ENCODE results near the gene IL12RB1. TPM values are rescaled to one million over a fixed set of nuclear protein-coding genes. Genes with fewer than 3 reads are reported as not detected.

IL12RB1 gene
- total RNA-seq, 4 donors from 2014 or later, result 0.15 to 3.5 (median 1.5) TPM

DNA sequence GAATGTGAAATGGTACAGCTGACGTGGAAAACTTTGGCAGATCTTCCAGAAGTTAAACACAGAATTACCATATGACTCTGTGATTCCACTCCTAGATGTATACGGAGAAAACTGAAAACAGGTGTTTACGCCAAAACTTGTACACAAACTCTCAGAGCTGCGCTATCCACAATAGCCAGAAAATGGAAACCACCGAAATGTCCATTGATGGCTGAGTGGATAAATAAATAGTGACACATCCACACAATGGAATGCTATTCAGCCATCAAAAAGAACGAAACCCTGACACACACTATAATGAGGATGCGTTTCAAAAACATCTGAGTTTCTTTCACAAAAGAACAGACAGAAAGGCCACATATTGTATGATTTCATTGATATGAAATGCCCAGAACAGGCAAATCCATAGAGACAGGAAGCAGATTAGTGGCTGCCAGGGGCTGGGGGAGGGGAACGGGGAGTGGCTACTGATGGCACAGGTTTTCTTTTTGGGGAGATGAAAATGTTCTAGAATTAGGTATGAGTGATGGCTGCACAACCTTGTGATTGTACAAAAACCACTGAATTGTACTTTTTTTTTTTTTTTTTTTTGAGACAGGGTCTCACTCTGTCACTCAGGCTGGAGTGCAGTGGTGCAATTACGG is 33.0 kb downstream of the IL12RB1 start:
- Histone ChIP-seq H3K27me3 (no peaks in the 10 kb centered on the region), H3K4me1 (peaks cover 2 to 67% (median 23%) of the 10 kb centered on the region in 3 donors), H3K9me3 (no peaks in the 10 kb centered on the region), H3K36me3 (no peaks in the 10 kb centered on the region), H3K4me3 (no peak overlapping the region), H3K27ac (peak overlapping the region in 3 of 4 donors; percentile 43 to 80 (median 78))
- TF ChIP-seq, protein P1, sequence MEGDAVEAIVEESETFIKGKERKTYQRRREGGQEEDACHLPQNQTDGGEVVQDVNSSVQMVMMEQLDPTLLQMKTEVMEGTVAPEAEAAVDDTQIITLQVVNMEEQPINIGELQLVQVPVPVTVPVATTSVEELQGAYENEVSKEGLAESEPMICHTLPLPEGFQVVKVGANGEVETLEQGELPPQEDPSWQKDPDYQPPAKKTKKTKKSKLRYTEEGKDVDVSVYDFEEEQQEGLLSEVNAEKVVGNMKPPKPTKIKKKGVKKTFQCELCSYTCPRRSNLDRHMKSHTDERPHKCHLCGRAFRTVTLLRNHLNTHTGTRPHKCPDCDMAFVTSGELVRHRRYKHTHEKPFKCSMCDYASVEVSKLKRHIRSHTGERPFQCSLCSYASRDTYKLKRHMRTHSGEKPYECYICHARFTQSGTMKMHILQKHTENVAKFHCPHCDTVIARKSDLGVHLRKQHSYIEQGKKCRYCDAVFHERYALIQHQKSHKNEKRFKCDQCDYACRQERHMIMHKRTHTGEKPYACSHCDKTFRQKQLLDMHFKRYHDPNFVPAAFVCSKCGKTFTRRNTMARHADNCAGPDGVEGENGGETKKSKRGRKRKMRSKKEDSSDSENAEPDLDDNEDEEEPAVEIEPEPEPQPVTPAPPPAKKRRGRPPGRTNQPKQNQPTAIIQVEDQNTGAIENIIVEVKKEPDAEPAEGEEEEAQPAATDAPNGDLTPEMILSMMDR (IDR thresholded peaks at IDR 0.05), result no peak
- TF ChIP-seq POLR2A (IDR thresholded peaks at IDR 0.05) (no peak), POLR2AphosphoS5 (IDR thresholded peaks at IDR 0.05) (no peak), EP300 (IDR thresholded peaks at IDR 0.05) (no peak)
- no peak for ATAC-seq
- WGBS, 2 donors (ENCODE audit: low coverage in 1 of 2), result 57 to 58% methylated on average over 9 of the region's 9 CpGs

DNA sequence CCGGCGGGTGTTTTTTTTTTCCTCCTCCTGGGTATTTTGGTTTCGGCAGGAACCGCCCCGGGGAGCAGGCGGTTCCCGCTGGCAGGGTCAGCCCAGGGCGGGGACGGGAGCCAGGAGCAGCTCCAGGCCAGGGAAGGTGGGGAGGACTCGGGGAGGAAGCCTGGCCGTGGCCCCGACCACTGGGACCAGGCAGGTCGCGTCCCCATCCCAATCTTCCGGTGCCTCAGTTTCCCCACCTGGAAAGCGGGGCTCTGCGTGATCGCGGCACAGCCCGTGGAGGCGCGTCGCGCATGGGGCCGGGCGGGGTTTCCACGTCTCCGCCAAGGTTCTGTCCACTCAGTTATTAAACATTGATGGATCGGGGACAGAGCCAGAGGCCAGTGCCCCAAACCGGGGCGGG is 34.8 kb downstream of the IL12RB1 start:
- no CpG with 5 or more reads among the region's 31 CpGs for WGBS, 2 donors (ENCODE audit: low coverage in 1 of 2)

DNA sequence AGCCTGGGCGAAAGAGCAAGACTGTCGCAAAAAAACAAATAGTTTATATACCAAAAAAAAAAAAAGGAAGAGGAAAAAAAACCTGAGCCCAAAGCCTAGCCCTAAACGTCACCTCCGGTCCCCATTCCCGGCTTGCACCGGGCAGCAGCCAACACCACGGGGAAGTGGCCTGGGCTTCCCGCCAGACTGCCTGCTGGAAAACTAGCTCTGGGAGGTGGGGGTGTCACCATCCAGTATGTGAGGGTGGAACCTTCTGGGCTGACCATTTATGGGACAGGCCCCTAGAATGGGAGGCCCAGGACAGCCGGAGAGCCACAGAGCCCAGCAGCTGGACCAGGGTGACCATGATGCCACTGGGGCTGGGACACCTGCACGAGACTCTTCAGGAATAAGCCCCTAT is 37.3 kb downstream of the IL12RB1 start:
- Histone ChIP-seq H3K27me3 (no peaks in the 10 kb centered on the region), H3K4me3 (no peak overlapping the region), H3K4me1 (peaks cover 2 to 79% (median 20%) of the 10 kb centered on the region in 3 donors), H3K36me3 (no peaks in the 10 kb centered on the region), H3K27ac (peak overlapping the region; percentile 11 to 80 (median 78)), H3K9me3 (no peaks in the 10 kb centered on the region)
- TF ChIP-seq POLR2AphosphoS5 (IDR thresholded peaks at IDR 0.05) (peak; percentile 59), EP300 (IDR thresholded peaks at IDR 0.05) (no peak), POLR2A (IDR thresholded peaks at IDR 0.05) (no peak)
- TF ChIP-seq, protein P1 (IDR thresholded peaks at IDR 0.05), result no peak
- WGBS, 2 donors (ENCODE audit: low coverage in 1 of 2), result 20 to 32% methylated on average over 5 to 9 of the region's 10 CpGs
- peak; percentile 91 for ATAC-seq

More for the DNA sequence above, 34.8 kb downstream of the IL12RB1 start:
- peaks cover 2 to 60% (median 14%) of the 10 kb centered on the region in 3 donors for H3K4me1 ChIP-seq
- H3K9me3 ChIP-seq, result no peaks in the 10 kb centered on the region
- H3K4me3 ChIP-seq, result peak overlapping the region; percentile 1 to 38
- peak; percentile 58 for ATAC-seq
- H3K27me3 ChIP-seq, result no peaks in the 10 kb centered on the region
- no peaks in the 10 kb centered on the region for H3K36me3 ChIP-seq
- TF ChIP-seq POLR2AphosphoS5 (IDR thresholded peaks at IDR 0.05) (no peak), POLR2A (IDR thresholded peaks at IDR 0.05) (no peak), EP300 (IDR thresholded peaks at IDR 0.05) (no peak)
- TF ChIP-seq, protein P1 (IDR thresholded peaks at IDR 0.05), result no peak
- peak overlapping the region in 3 of 4 donors; percentile 78 to 81 (median 80) for H3K27ac ChIP-seq

DNA sequence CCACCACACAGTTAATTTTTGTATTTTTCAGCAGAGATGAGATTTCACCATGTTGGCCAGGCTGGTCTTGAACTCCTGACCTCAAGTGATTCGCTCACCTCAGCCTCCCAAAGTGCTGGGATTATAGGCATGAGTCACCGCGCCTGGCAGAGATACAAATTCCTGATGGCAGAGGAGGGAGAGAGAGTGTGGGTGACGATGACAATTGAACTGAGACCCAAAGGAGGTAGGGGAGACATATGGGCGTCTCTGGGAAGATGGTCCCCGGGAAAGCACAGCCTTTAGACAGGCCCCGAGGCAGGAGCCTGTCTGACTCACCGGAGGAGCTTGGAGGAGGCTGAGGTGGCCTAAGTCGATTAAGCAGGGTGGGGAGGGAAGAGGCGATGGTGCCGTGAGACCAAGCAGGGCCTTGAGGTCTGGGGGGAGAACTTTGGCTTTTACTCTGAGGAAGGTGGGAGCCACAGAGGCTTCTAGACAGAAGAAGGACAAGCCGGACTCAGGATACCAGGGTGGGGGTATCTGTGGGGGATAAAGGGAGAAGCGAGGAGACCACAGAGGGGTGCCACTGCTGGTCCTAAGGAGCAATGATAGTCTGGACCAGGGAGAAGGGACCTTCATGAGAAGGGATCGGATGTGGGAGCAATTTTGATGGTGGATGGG is 40.5 kb downstream of the IL12RB1 start:
- Histone ChIP-seq H3K27ac (peak overlapping the region in 2 of 4 donors; percentile 58 to 74), H3K27me3 (no peaks in the 10 kb centered on the region), H3K4me3 (no peak overlapping the region), H3K4me1 (peaks cover 0 to 54% (median 11%) of the 10 kb centered on the region in 3 donors), H3K9me3 (peaks cover 0 to 2% (median 0%) of the 10 kb centered on the region in 3 donors), H3K36me3 (no peaks in the 10 kb centered on the region)
- WGBS, 2 donors (ENCODE audit: low coverage in 1 of 2), result 40 to 71% methylated on average over 4 to 8 of the region's 14 CpGs
- no peak for ATAC-seq
- TF ChIP-seq, protein P1 (IDR thresholded peaks at IDR 0.05), result no peak
- TF ChIP-seq POLR2AphosphoS5 (IDR thresholded peaks at IDR 0.05), result peak; percentile 28
- no peak for TF ChIP-seq POLR2A (IDR thresholded peaks at IDR 0.05)
- TF ChIP-seq EP300 (IDR thresholded peaks at IDR 0.05), result no peak

Data from gastroesophageal sphincter (tissue), 4 donors.